ENCODE data around the gene TAS2R39.

DNA sequence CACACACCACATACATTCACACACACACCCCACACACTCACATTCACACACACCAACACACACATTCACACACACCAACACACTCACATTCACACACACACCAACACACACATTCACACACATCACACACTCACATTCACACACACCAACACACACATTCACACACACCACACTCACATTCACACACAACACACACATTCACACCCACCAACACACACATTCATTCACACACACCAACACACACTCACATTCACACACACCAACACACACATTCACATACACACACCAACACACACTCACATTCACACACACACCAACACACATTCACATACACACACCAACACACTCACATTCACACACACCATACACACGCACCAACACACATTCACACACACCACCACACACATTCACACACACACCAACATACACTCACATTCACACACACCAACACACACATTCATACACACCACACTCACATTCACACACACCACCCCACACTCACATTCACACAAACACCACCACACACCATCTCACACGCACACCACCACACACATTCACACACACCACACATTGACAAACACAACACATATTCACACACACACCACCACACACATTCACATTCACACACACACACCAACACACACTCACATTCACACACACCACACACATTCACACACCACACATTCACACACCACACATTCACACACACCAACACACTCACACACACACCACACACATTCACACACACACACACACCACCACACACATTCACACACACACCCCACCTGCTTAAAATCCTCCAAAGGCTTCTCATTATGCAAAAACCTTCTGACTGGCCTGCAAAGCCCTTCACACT, 47.6 kb downstream of the TAS2R39 start:
- TF ChIP-seq CTCF (IDR thresholded peaks at IDR 0.05): no peak
- no peak for TF ChIP-seq POLR2A (IDR thresholded peaks at IDR 0.05)
